ENCODE data around the gene PBXIP1. TPM values are rescaled to one million over a fixed set of nuclear protein-coding genes. Genes with fewer than 3 reads are reported as not detected.

PBXIP1 gene
- total and polyA plus RNA-seq, 2 of the 13 experiments (the other 11 are each of a cell fraction or from before 2014, with no cell fraction given) = 16.3 to 31.9 TPM

- TF ChIP-seq AFF4 (CRISPR knock-in tag; IDR thresholded peaks at IDR 0.05) (0 out of 2 replicates have a peak, but pooled peaks have one; percentile 51), SNAI1 (CRISPR knock-in tag; IDR thresholded peaks at IDR 0.05; ENCODE audit: borderline replicate concordance) (no peak), ZNF543 (CRISPR knock-in tag; IDR thresholded peaks at IDR 0.05) (no peak), TEF (CRISPR knock-in tag; IDR thresholded peaks at IDR 0.05) (peak; percentile 83; the same call in 1 of the 2 replicates), ZNF281 (CRISPR knock-in tag; IDR thresholded peaks at IDR 0.05; ENCODE audit: borderline replicate concordance) (peak; percentile 35; the same call in 1 of the 2 replicates), ZFP1 (CRISPR knock-in tag; IDR thresholded peaks at IDR 0.05) (no peak), ZNF800 (CRISPR knock-in tag; IDR thresholded peaks at IDR 0.05) (0 out of 2 replicates have a peak, but pooled peaks have one; percentile 37), MAFK (conservative IDR thresholded peaks at IDR 0.05 in 1 of 2, IDR thresholded peaks at IDR 0.05 in 1 of 2; ENCODE audit: low read length in 2 of 2) (no peak), ZNF260 (CRISPR knock-in tag; IDR thresholded peaks at IDR 0.05; ENCODE audit: borderline replicate concordance, low read depth) (no peak), ZNF678 (CRISPR knock-in tag; IDR thresholded peaks at IDR 0.05) (no peak), ISX (CRISPR knock-in tag; conservative IDR thresholded peaks at IDR 0.05) (no peak), XBP1 (CRISPR knock-in tag; IDR thresholded peaks at IDR 0.05) (no peak), MAFF (IDR thresholded peaks at IDR 0.05; ENCODE audit: low read depth, low read length) (no peak), SMAD9 (CRISPR knock-in tag; IDR thresholded peaks at IDR 0.05) (no peak), HMG20B (CRISPR knock-in tag; conservative IDR thresholded peaks at IDR 0.05) (no peak)
- TF ChIP-seq, protein P1, sequence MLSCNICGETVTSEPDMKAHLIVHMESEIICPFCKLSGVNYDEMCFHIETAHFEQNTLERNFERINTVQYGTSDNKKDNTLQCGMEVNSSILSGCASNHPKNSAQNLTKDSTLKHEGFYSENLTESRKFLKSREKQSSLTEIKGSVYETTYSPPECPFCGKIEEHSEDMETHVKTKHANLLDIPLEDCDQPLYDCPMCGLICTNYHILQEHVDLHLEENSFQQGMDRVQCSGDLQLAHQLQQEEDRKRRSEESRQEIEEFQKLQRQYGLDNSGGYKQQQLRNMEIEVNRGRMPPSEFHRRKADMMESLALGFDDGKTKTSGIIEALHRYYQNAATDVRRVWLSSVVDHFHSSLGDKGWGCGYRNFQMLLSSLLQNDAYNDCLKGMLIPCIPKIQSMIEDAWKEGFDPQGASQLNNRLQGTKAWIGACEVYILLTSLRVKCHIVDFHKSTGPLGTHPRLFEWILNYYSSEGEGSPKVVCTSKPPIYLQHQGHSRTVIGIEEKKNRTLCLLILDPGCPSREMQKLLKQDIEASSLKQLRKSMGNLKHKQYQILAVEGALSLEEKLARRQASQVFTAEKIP (CRISPR knock-in tag; IDR thresholded peaks at IDR 0.05; ENCODE audit: borderline replicate concordance) = no peak
- TF ChIP-seq, protein P2, sequence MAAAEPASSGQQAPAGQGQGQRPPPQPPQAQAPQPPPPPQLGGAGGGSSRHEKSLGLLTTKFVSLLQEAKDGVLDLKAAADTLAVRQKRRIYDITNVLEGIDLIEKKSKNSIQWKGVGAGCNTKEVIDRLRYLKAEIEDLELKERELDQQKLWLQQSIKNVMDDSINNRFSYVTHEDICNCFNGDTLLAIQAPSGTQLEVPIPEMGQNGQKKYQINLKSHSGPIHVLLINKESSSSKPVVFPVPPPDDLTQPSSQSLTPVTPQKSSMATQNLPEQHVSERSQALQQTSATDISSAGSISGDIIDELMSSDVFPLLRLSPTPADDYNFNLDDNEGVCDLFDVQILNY (CRISPR knock-in tag; conservative IDR thresholded peaks at IDR 0.05) = no peak
These were observed 11.3 kb downstream of the PBXIP1 start (continued) for GRCh38 chr1:154944401-154945159.
